Measurements from ENCODE around the gene SLC12A4. TPM values are rescaled to one million over a fixed set of nuclear protein-coding genes. Genes with fewer than 3 reads are reported as not detected.
A peak's percentile ranks its signal among the peaks of the same experiment; 100 is the strongest.

Gene SLC12A4
- total RNA-seq, 6 donors from 2014 or later, result 54.6 to 276 (median 98.3) TPM

- TF ChIP-seq POLR2A (IDR thresholded peaks at IDR 0.05) (no peak), POLR2AphosphoS5 (IDR thresholded peaks at IDR 0.05) (no peak), EP300 (IDR thresholded peaks at IDR 0.05) (no peak)
- TF ChIP-seq, protein P1, sequence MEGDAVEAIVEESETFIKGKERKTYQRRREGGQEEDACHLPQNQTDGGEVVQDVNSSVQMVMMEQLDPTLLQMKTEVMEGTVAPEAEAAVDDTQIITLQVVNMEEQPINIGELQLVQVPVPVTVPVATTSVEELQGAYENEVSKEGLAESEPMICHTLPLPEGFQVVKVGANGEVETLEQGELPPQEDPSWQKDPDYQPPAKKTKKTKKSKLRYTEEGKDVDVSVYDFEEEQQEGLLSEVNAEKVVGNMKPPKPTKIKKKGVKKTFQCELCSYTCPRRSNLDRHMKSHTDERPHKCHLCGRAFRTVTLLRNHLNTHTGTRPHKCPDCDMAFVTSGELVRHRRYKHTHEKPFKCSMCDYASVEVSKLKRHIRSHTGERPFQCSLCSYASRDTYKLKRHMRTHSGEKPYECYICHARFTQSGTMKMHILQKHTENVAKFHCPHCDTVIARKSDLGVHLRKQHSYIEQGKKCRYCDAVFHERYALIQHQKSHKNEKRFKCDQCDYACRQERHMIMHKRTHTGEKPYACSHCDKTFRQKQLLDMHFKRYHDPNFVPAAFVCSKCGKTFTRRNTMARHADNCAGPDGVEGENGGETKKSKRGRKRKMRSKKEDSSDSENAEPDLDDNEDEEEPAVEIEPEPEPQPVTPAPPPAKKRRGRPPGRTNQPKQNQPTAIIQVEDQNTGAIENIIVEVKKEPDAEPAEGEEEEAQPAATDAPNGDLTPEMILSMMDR (IDR thresholded peaks at IDR 0.05), result no peak
- H3K9me3 ChIP-seq, result no peaks in the 10 kb centered on the region
- no peak overlapping the region for H3K27ac ChIP-seq
- no peaks in the 10 kb centered on the region for H3K36me3 ChIP-seq
- H3K4me1 ChIP-seq, result peaks cover 11 to 29% (median 18%) of the 10 kb centered on the region in 4 donors
- DNase-seq, result no peak
- ATAC-seq (ENCODE audit: low FRiP score in 2 of 2), result no peak
- no peak overlapping the region for H3K4me3 ChIP-seq
- H3K27me3 ChIP-seq, result no peaks in the 10 kb centered on the region
- 88 to 96% methylated on average over 9 of the region's 9 CpGs for WGBS, 2 donors
These were observed 2.7 kb upstream of the SLC12A4 start for GRCh38 chr16:67971111-67971510.

- Histone ChIP-seq H3K27ac (peak overlapping the region; percentile 90 to 98 (median 96)), H3K36me3 (peaks cover 0 to 4% (median 0%) of the 10 kb centered on the region in 4 donors), H3K27me3 (no peaks in the 10 kb centered on the region), H3K9me3 (no peaks in the 10 kb centered on the region), H3K4me1 (peaks cover 19 to 39% (median 28%) of the 10 kb centered on the region in 4 donors), H3K4me3 (peak overlapping the region; percentile 49 to 99 (median 76))
- TF ChIP-seq, protein P1 (IDR thresholded peaks at IDR 0.05), result no peak
- TF ChIP-seq POLR2A (IDR thresholded peaks at IDR 0.05) (no peak), POLR2AphosphoS5 (IDR thresholded peaks at IDR 0.05) (no peak), EP300 (IDR thresholded peaks at IDR 0.05) (no peak)
- WGBS, 2 donors, result 50 to 53% methylated on average over 24 to 33 of the region's 40 CpGs
- no peak for ATAC-seq (ENCODE audit: low FRiP score in 2 of 2)
- peak in 1 of 2 donors; percentile 78 for DNase-seq
These were observed 1.0 kb upstream of the SLC12A4 start for GRCh38 chr16:67969254-67970039.

DNA sequence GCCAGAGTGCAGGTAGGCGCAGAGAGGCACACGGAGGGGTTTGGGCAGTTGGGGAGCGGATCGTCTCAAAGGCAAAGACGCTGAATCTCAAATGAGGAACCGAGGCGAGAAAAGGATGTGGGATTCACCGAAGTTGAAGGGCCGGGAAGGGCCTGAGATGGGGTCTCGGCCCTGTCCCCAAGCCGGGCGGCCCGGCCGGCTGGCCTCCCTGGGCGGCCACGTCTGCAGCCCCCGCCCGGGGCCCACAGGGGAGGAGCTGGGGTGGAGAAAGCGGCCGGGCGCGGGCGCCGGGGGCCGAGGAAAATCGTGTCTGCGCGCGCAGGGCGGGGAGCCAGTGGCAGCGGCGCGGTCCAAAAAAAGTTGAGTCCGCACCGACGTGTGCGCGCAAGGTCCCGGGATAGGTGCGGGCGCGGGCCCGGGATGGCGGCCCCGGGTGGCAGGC lies 458 bp downstream of the SLC12A4 start:
- H3K9me3 ChIP-seq, result no peaks in the 10 kb centered on the region
- ATAC-seq (ENCODE audit: low FRiP score in 2 of 2) (peak in 1 of 2 donors; percentile 64), DNase-seq (peak in 1 of 2 donors; percentile 92)
- peak overlapping the region; percentile 90 to 98 (median 96) for H3K27ac ChIP-seq
- peaks cover 32 to 53% (median 43%) of the 10 kb centered on the region in 4 donors for H3K4me1 ChIP-seq
- peaks cover 0 to 10% (median 2%) of the 10 kb centered on the region in 4 donors for H3K36me3 ChIP-seq
- H3K4me3 ChIP-seq, result peak overlapping the region; percentile 40 to 99 (median 76)
- WGBS, 2 donors, result 0% methylated on average over 17 to 38 of the region's 45 CpGs
- H3K27me3 ChIP-seq, result no peaks in the 10 kb centered on the region
- TF ChIP-seq, protein P1 (IDR thresholded peaks at IDR 0.05), result no peak
- TF ChIP-seq POLR2A (IDR thresholded peaks at IDR 0.05) (no peak), EP300 (IDR thresholded peaks at IDR 0.05) (no peak), POLR2AphosphoS5 (IDR thresholded peaks at IDR 0.05) (no peak)

GRCh38 chr16:67967183-67967957 lies 1.1 kb downstream of the SLC12A4 start:
- 6 to 25% methylated on average over 12 to 18 of the region's 18 CpGs for WGBS, 2 donors
- ATAC-seq (ENCODE audit: low FRiP score in 2 of 2), result peak in 1 of 2 donors; percentile 1
- Histone ChIP-seq H3K4me1 (peaks cover 36 to 59% (median 44%) of the 10 kb centered on the region in 4 donors), H3K36me3 (peaks cover 0 to 16% (median 7%) of the 10 kb centered on the region in 4 donors), H3K27ac (peak overlapping the region; percentile 90 to 98 (median 96)), H3K4me3 (peak overlapping the region; percentile 40 to 99 (median 76)), H3K27me3 (no peaks in the 10 kb centered on the region), H3K9me3 (no peaks in the 10 kb centered on the region)
- no peak for DNase-seq
- TF ChIP-seq EP300 (IDR thresholded peaks at IDR 0.05) (no peak), POLR2AphosphoS5 (IDR thresholded peaks at IDR 0.05) (peak in 1 of 2 donors; percentile 29)
